GM21423 (cell line): Measurements from ENCODE around the gene SERGEF.

Experiments
- ATAC-seq: cut with Tn5 transposase; IDR thresholded peaks from one replicate; pipeline ENCODE4 v1.9.1; 2021; ENCODE audit warnings: mild to moderate bottlenecking, moderate library complexity; ENCODE audit not compliant: unreplicated experiment

Gene SERGEF

GRCh38 chr11:18012906-18013781, at the start of gene SERGEF:
SERGEF (minus strand) TSS chr11:18013047; CDS start chr11:18013010, 37 bp downstream.
- peak; percentile 92 for ATAC-seq

GRCh38 chr11:18061351-18061750, 48.5 kb upstream of the SERGEF start:
- no peak for ATAC-seq

GRCh38 chr11:18056561-18057181, 43.8 kb upstream of the SERGEF start:
- no peak for ATAC-seq

DNA sequence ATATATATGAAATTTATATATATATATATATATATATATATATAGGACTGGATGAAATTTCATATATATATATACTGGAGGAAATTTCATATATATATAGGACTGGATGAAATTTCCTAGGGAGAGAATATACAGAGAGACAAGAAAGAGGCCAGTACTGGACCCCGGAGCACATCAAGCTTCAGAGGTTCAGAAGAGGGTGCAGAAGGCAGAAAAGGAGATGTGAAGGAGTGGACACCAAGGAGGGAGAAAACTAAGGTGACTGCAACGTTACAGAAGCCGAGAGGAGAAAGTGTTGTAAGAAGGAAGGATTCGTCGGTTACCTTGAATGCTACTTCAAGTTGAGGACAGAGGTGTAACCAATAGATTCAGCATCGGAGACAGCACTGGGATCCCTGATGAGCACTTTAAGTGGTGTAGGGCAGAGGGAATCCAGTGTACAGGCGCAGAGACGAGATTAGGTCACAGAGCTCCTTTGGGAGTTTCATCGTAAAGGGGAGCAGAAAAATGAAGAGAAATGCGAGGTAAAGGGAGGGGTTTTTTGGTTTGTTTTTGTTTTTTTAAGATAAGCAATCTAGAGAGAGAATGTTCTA, 41.8 kb upstream of the SERGEF start:
- no peak for ATAC-seq

GRCh38 chr11:18050848-18051247, 38.0 kb upstream of the SERGEF start:
- ATAC-seq, result no peak

DNA sequence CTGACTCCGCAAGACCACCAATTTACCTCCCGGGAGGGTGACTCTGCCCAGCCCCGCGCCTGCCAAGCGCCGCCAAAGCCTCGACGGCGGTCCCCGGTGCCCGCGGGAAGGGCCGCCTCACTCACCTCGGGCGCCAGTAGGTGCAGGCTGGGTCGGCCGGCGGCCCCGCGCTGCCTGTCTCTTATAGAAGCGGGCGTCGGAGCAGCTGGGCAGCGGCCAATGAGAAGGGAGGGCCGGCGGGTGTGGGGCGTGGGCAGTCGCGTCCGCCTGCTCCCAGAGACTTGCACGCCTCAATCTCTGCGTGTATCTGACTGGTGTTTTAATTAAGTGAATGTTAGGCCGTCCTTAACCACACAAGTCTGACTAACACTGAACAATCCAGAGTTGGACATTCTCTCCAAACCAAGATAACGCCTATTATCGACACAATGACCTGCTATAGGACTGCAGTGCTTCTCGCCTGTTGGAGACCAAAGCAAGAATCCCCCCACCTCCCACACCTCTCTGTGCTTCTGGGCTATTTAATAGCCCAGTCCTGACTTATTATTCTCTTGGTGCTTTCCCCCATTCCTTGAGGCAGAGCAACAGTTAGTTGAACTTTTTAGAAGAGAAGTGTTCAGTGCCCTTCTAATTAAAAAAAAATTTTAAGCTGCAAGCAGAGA, 33.4 kb upstream of the SERGEF start, which contains the start of gene TPH1:
TPH1 (minus strand) TSS at position 154 of the 662 bp plus-strand sequence. CDS start 5,507 bp downstream, outside the sequence.
- ATAC-seq, result no peak

DNA sequence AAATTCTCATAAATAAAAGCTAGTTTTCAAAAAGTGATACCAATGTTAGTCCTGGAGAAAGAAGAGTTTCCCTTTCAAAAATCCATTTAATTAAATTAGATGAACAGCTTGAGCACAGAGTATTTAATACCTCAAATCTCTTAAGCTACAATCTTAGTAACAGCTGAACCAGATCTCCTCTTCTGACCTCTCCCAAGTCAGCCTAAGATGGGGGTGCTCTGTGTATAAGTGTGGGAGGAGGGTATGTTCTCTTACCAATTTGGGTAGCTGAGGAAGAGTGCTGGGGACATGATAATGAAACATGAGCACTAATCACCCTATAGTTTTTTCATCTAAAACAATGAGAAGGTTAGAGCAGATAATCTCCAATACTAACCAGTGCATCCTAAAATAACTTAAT, 23.6 kb upstream of the SERGEF start:
- no peak for ATAC-seq

GRCh38 chr11:18027475-18027874, 14.6 kb upstream of the SERGEF start:
- ATAC-seq, result no peak

GRCh38 chr11:18022419-18022818, 9.6 kb upstream of the SERGEF start:
- no peak for ATAC-seq

DNA sequence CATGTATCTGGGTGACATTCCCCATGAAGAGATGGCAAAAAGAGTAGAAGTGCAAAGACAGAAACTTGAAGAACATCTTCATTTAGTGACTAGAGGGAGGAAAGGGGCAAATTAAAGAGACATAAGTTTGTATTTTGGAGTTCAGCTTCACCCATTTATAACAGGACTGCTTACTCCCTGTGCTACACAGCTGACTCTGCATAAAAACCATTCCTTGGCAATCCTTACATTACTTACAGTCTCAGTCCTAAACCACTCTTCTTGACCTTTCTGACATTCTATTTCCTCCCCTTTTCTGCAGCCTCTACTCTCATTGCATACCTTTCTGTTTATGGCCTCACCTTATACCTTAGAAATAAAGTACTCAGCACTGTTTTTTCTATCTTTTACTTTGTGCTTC, 6.8 kb upstream of the SERGEF start:
- ATAC-seq, result no peak

- no peak for ATAC-seq
These were observed 3.9 kb upstream of the SERGEF start for GRCh38 chr11:18016789-18017188.

- ATAC-seq, result no peak
These were observed 2.0 kb upstream of the SERGEF start for GRCh38 chr11:18014876-18015275.

DNA sequence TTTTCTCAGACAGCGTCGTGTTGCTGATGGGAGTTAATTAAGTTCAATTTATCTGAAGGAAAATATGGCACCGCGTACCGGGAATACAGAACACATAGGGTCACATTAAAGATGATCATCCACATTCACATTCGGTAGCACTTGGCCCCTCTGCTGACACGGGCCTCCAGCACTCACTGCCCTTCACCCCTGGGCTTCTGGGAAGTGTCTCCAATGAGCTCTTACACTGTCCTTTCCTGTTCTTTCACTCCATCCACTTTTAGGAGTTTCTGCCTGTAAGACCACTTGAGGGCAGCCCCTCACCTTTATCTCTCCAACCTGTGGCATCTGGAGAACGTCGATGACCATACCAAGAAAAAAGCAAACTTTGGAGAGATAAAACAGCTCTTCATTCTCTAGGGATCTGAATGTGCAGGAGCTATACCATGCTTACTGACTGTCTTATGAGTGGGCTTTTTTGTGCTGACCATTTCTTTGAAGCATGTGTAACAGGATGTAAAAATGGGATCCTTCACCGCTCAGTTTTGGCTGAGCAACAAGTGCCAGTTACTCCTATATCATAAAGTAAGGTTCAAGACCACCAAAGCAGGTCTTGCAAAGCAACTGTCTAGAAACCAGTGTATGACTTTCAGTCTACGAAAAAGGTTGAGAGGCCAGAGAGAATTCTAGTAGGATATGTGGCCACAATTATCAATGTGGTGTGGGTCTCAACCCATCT, 1.1 kb upstream of the SERGEF start:
- no peak for ATAC-seq

GRCh38 chr11:18012122-18012905, 533 bp downstream of the SERGEF start:
- peak; percentile 3 for ATAC-seq

GRCh38 chr11:18011633-18012032, 1.2 kb downstream of the SERGEF start:
- no peak for ATAC-seq

DNA sequence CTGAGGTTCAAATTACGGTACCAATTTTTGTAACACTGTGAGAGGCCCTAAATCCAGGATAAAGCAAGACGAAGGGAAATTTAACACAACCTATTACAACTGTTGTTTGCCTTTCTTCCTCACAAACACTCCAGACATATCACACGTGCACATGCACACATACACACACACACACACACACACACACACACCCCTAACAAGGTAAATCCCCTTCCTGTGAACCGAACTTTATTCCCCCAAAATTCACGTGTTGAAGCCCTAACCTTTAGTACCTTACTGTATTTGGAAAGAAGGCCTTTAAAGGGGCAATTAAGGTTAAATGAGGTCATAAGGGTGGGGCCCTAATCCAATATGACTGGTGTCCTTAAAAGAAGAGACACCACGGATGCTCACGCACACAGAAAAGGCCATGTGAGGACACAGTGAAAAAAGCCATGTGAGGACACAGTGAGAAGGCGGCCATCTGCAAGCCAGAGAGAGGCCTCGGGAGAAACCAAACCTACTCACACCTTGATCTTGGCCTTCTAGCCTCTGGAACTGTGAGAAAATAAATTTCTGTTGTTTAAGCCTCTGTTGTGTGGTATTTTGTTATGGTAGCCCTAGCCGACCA, 1.8 kb downstream of the SERGEF start:
- no peak for ATAC-seq

DNA sequence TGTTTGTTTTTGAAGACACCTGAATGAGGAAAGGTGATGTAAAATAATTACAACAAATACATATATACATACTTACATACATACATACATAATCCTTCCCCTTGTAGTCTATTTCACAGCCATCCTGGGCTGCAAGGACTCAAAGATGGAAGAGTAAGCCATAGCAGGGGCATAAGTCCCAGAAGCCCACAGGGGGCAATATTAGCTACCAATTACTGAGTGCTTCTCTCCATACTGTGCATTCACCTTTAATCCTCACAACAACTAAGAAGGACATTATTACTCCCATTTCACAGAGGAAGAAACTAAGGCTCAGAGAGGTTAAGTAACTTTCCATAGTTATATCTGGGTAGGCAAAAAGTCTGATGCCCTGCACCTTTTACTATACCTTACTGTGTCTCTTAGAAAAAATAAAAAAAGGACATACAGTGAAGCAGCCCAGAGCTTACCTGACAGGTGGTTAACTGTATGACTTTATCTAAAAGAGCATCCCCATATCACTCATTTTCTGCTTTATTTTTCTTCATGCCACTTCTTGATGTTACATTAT, 2.7 kb downstream of the SERGEF start:
- no peak for ATAC-seq

DNA sequence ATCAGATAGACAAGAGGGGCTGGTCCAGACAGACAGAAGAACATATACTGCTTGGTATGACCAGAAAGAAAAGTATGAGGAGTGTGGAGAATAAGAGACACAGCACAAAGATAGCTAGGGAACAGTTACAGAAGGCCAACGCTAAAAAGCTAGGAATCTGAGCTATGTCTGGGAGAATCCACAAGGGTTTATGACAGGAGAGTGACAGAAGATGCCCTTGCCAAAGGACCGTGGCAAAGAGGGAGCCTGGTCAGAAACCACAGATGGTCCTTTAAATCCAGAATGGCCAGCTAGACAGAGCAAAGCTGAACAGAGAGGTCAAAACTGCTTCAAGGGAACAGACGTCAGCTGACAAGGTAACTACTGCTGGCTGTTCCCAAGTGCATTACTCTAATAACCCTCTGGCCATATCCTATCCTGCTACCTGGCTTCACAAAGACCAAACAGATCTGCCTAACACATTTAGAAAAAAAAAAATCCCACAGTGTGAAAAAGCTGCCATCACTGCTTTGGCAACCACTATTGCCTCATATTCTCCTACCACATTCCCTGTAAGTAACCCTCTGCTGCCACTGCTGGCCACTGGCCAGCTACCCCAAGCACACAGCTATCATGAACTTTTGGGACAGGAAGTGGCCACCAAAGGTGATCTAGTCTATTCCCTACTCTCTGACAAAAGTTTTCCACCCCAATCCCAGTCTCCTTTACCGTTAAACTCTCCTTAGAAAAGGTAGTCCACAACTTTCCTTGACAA, 7.3 kb downstream of the SERGEF start:
- no peak for ATAC-seq
